GM18505 (cell line): ENCODE results near the gene BCDIN3D.

Experiments used
- ATAC-seq: cut with Tn5 transposase; IDR thresholded peaks from one replicate; pipeline ENCODE4 v1.9.1; 2021; ENCODE audit not compliant: unreplicated experiment
- POLR2A ChIP-seq: IDR thresholded peaks from 4 replicates; pipeline ENCODE4 v1.6.1; 2011; ENCODE audit warnings: borderline replicate concordance; ENCODE audit not compliant: insufficient read depth, insufficient read length; ENCODE audit errors: extremely low read depth

The BCDIN3D gene

GRCh38 chr12:49827401-49828099, 15.4 kb downstream of the BCDIN3D start:
- no peak for TF ChIP-seq POLR2A
- no peak for ATAC-seq

DNA sequence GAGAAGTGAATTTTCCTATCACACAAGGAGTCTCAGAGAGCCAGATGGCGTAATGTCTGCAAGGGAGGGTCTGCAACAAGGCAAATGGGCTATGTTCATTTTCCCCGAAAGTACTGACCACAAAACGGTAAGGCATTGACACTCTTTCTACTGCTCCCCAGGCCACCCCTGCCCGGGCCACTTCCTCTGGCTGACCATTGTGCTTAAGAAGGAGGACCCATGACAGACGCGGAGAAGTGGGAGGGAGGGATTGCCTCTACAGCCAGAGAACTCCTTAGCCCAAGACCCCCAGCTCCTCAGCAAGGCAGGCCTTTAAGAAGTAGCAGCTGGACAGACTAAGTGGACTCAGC, 15.9 kb downstream of the BCDIN3D start:
- TF ChIP-seq POLR2A, result no peak
- no peak for ATAC-seq

- TF ChIP-seq POLR2A, result no peak
- no peak for ATAC-seq
Observed at GRCh38 chr12:49825971-49826421, 16.9 kb downstream of the BCDIN3D start.

- no peak for TF ChIP-seq POLR2A
- no peak for ATAC-seq
Observed at GRCh38 chr12:49825360-49825970, 17.4 kb downstream of the BCDIN3D start.

DNA sequence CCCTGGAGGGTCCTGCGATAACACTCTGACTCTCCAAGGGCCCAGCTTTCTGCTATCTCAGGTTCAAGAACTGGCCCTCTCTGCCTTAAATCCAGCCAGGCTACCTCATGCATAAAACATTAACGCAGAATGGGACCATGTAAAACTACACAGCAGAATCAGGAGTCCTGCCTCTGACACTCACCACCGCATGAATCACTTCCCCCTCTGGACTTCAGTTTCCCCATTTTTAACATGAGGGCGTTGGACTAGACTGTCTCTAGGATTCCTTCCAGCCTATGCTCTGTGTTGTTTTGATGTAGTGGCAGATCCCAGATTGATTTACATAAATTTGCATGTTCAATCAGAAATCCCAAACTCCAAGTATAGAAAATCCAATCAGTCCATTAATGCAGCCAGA, 18.0 kb downstream of the BCDIN3D start:
- TF ChIP-seq POLR2A, result no peak
- ATAC-seq, result no peak

- TF ChIP-seq POLR2A, result no peak
- ATAC-seq, result no peak
Observed at GRCh38 chr12:49824416-49824815, 18.5 kb downstream of the BCDIN3D start.

GRCh38 chr12:49823951-49824350, 19.0 kb downstream of the BCDIN3D start:
- ATAC-seq, result no peak
- TF ChIP-seq POLR2A, result no peak

DNA sequence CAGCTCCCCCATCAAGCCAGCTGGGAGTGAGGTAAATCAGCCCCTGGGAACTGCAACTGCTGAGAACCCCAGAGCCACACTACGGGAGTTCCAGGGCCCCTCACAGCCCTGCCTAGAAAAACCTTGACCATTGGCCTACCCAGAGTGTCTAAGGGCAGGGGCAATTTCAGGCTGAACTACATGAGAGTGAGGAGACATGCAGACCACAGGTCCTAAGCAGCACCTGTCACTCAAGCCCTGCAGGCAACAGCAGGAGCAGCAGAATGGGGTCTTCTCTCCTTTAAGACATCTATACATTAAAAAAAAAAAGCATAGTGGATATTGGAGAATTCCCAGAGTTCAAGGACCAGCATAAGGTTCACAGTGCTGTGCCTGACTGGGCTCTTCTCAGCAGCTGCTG, 19.6 kb downstream of the BCDIN3D start:
- ATAC-seq, result no peak
- TF ChIP-seq POLR2A, result no peak

DNA sequence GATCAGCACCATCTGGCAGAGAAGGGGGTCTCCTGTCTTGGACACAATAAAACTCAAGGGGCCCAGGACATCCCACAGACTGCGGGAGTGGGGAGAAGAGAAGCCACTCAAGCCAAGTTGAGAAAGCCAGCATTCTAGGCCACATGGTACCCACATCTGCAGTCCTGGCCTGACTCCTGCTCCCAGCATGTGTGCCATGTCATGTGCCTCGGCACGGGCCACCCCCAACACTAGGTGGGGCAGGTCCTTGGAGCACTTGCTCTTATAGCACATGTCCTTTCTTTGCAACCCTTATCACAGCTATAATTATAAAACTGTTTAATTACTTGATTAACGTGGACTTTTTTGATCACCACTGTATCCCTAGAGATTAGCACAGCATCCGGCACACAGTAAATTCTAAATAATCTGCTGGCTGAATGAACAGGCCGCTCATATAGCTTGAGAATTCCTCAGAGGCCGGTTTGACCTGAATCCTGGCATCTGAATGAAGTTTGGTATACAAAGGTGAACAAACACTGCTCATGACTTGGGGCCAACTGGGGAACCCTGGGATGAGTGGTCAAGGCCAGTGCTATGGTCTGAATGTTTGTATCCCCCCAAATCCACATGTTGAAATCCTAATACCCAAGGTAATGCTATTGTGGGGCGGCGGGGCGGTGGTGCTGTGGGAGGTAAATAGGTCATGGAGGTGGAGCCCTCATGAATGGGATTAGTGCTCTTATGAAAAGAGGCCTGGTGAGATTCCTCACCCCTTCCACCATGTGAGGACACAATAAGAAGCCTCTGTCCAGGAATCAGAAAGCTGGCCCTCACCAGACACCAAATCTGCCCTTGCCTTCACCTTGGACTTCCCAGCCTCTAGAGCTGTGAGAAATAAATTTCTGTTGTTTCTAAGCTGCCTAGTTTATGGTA, 21.3 kb downstream of the BCDIN3D start:
- TF ChIP-seq POLR2A, result no peak
- no peak for ATAC-seq

GRCh38 chr12:49819786-49820185, 23.1 kb downstream of the BCDIN3D start:
- no peak for TF ChIP-seq POLR2A

DNA sequence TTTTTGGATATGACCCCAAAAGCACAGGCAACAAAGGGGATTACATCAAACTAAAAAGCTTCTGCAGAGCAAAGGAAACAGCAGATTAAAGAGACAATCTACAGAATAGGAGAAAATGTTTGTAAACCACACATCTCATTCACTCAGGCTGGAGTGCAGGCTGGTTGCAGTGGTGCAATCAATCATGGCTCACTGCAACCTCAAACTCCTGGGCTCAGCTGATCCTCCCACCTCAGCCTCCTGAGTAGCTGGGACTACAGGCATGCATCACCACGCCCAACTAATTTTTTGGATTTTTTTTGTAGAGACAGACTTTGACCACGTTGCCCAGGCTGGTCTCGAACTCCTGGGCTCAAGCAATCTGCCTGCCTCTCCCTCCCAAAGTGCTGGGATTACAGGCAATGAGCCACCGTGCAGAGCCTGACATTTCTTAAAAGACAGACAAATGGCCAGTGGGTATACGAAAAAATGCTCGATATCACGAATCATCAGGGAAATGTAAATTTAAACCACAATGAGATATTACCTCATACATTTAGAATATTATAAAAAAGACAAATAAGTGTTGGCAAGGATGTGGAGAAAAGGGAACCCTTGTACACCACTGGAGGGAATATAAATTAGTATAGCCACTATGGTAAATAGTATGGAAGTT, 24.5 kb downstream of the BCDIN3D start:
- no peak for ATAC-seq

More at GRCh38 chr12:49819786-49820185, 23.1 kb downstream of the BCDIN3D start:
- ATAC-seq, result no peak

DNA sequence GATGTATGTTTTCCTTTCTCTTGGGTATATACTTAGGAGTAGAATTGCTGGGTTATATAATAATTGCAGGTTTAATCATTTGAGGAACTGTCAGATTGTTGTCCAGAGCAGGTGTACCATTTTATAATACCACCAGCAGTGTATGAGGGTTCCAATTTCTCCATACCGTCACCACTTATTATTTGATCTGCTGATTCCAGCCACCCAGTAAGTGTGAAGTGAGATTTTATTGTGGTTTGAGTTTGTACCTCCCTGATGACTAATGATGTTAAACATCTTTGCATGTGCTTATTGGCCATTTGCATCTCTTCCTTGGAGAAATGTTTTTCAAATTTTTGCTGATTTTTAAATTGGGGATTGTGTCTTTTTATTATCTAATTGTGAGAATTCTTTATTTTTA, 29.8 kb downstream of the BCDIN3D start:
- ATAC-seq, result no peak
- TF ChIP-seq POLR2A, result no peak

More for the DNA sequence above, 24.5 kb downstream of the BCDIN3D start:
- TF ChIP-seq POLR2A, result no peak

DNA sequence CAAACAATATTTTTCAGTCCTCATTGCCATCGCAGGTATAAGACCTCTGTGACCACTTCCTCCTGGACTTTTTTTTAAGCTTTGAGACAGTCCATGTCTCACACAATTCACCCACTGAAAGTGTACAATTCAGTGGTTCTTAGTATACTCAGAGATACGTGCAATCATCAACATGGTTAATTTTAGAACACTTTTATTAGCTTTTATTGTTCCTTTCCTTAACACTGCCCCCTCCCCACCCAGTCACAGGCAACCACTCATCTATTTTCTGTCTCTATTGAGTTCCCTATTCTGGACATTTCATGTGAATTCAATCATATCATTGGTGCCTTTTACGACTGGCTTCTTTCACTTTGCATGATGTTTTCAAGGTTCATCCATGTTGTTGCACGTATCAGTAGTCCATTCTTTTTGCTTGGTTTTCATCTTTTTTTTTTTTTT, 30.9 kb downstream of the BCDIN3D start:
- TF ChIP-seq POLR2A, result no peak
- ATAC-seq, result no peak

GRCh38 chr12:49811136-49811535, 31.8 kb downstream of the BCDIN3D start:
- TF ChIP-seq POLR2A, result no peak
- ATAC-seq, result no peak

GRCh38 chr12:49809906-49810389, 33.0 kb downstream of the BCDIN3D start:
- no peak for ATAC-seq
- no peak for TF ChIP-seq POLR2A
